SK-N-SH (cell line): Measurements from ENCODE around the gene PACSIN3. TPM values are rescaled to one million over a fixed set of nuclear protein-coding genes. Genes with fewer than 3 reads are reported as not detected.

Experiments used
- CTCF ChIA-PET: fragments of 300-600, 350-600 bp; formaldehyde crosslinking; extraction: SDS; loops from one replicate; lab custom pipeline; 2021; lab: Yijun Ruan, JAX
- POLR2A ChIA-PET: fragments of 350-600 bp; sonication (Branson Sonifier 250); formaldehyde crosslinking; extraction: SDS; loops from one replicate; lab custom pipeline; 2020; ENCODE audit warnings: antibody characterized with exemption, inconsistent platforms; lab: Yijun Ruan, JAX
- DNase-seq: peaks from one replicate; pipeline ENCODE4 v3.0.0; 2012
- H2AFZ ChIP-seq: fragments of 200-600 bp; sonication (generic); 2 replicates; pipeline ENCODE4 v1.8.1; 2016; ENCODE audit warnings: antibody characterized with exemption, mild to moderate bottlenecking, low read depth
- H3F3A ChIP-seq: fragments of 200-600 bp; sonication (generic); replicated peaks from 2 replicates; pipeline ENCODE3; 2016; ENCODE audit warnings: antibody characterized with exemption, mild to moderate bottlenecking; ENCODE audit not compliant: insufficient read depth
- H3K27ac ChIP-seq, 2 experiments: fragments of 200-500 bp in 1 of 2; fragments of 200-600 bp in 1 of 2; sonication (Bioruptor generic) in 1 of 2; sonication (generic), shearing (Covaris generic) in 1 of 2; 2 replicates each; pipeline versions ENCODE4 v1.5.1 to v1.6.1; 2014 to 2016; ENCODE audit warnings: low read depth in 2 of 2, inconsistent platforms in 1 of 2, low read length in 1 of 2, mild to moderate bottlenecking in 1 of 2, mixed read lengths in 1 of 2
- H3K27me3 ChIP-seq: fragments of 200-600 bp; sonication (generic), shearing (Covaris generic); 2 replicates; pipeline ENCODE4 v1.6.1; 2016; ENCODE audit warnings: mixed run types; ENCODE audit not compliant: insufficient read depth
- H3K36me3 ChIP-seq, 2 experiments: fragments of 200-500 bp in 1 of 2; fragments of 200-600 bp in 1 of 2; sonication (Bioruptor generic) in 1 of 2; sonication (generic) in 1 of 2; replicated peaks in 1 of 2; 2 replicates each; pipeline versions ENCODE3 to v1.5.1; 2014 to 2016; ENCODE audit warnings: low read length in 1 of 2, mild to moderate bottlenecking in 1 of 2; ENCODE audit not compliant: insufficient read depth in 2 of 2, control insufficient read depth in 1 of 2
- H3K4me1 ChIP-seq, 2 experiments: fragments of 200-500 bp in 1 of 2; fragments of 200-600 bp in 1 of 2; sonication (Bioruptor generic) in 1 of 2; sonication (generic), shearing (Covaris generic) in 1 of 2; 2 replicates each; pipeline versions ENCODE4 v1.5.1 to v1.6.1; 2014 to 2016; ENCODE audit warnings: low read depth in 1 of 2, low read length in 1 of 2, mixed run types in 1 of 2; ENCODE audit not compliant: insufficient read depth in 2 of 2, control insufficient read depth in 1 of 2
- H3K4me2 ChIP-seq: fragments of 200-600 bp; sonication (generic), shearing (Covaris generic); 2 replicates; pipeline ENCODE4 v1.6.1; 2017; ENCODE audit warnings: mixed run types
- H3K4me3 ChIP-seq, 2 experiments: fragments of 200-500 bp in 1 of 2; fragments of 200-600 bp in 1 of 2; sonication (Bioruptor generic) in 1 of 2; sonication (generic), shearing (Covaris generic) in 1 of 2; 2 replicates each; pipeline versions ENCODE4 v1.5.1 to v1.8.1; 2014 to 2016; ENCODE audit warnings: low read depth in 2 of 2, inconsistent platforms in 1 of 2, low read length in 1 of 2, mild to moderate bottlenecking in 1 of 2, mixed read lengths in 1 of 2, moderate library complexity in 1 of 2
- H3K79me2 ChIP-seq: fragments of 200-600 bp; sonication (generic); 2 replicates; pipeline ENCODE4 v1.8.1; 2017; ENCODE audit warnings: mild to moderate bottlenecking; ENCODE audit not compliant: insufficient read depth
- H3K9ac ChIP-seq: fragments of 200-600 bp; sonication (generic); 2 replicates; pipeline ENCODE4 v1.6.1; 2017; ENCODE audit warnings: mixed run types
- H3K9me2 ChIP-seq: fragments of 200-600 bp; sonication (generic); 2 replicates; pipeline ENCODE4 v1.6.1; 2017; ENCODE audit warnings: mixed run types
- H3K9me3 ChIP-seq: fragments of 200-600 bp; sonication (generic); 2 replicates; pipeline ENCODE4 v1.6.1; 2017; ENCODE audit warnings: mixed run types, mild to moderate bottlenecking, moderate library complexity
- H4K20me1 ChIP-seq: fragments of 200-600 bp; sonication (generic); 2 replicates; pipeline ENCODE4 v1.6.1; 2017; ENCODE audit warnings: mild to moderate bottlenecking, mixed run types; ENCODE audit not compliant: insufficient read depth
- CHD2 ChIP-seq: fragments of 150-350 bp; IDR thresholded peaks from 2 replicates; pipeline ENCODE4 v1.6.1; 2018; ENCODE audit warnings: low read length; ENCODE audit not compliant: partially characterized antibody
- ELF1 ChIP-seq: IDR thresholded peaks from 2 replicates; pipeline ENCODE4 v1.4.0; 2012
- EZH2phosphoT487 ChIP-seq: fragments of 200-600 bp; sonication (generic); IDR thresholded peaks from 2 replicates; pipeline ENCODE4 v1.6.1; 2017; ENCODE audit warnings: low read depth, mixed run types, mild to moderate bottlenecking, antibody characterized with exemption, moderate library complexity, borderline replicate concordance
- FOXM1 ChIP-seq: IDR thresholded peaks from 2 replicates; pipeline ENCODE4 v1.4.0; 2012; ENCODE audit warnings: low read depth, mild to moderate bottlenecking
- GABPA ChIP-seq: IDR thresholded peaks from 2 replicates; pipeline ENCODE4 v1.4.0; 2012; ENCODE audit warnings: low read depth, mild to moderate bottlenecking
- IRF3 ChIP-seq: fragments of 150-350 bp; IDR thresholded peaks from 2 replicates; pipeline ENCODE4 v1.6.1; 2016; ENCODE audit warnings: mild to moderate bottlenecking, low read depth, low read length
- JUND ChIP-seq: IDR thresholded peaks from 2 replicates; pipeline ENCODE4 v1.4.0; 2012
- NRF1 ChIP-seq: IDR thresholded peaks from 2 replicates; pipeline ENCODE4 v1.6.1; 2012; ENCODE audit warnings: low read depth, mild to moderate bottlenecking, low read length
- POLR2AphosphoS5 ChIP-seq: IDR thresholded peaks from 2 replicates; pipeline ENCODE4 v1.6.1; 2012; ENCODE audit warnings: low read depth, low read length
- RXRA ChIP-seq: IDR thresholded peaks from 2 replicates; pipeline ENCODE4 v1.4.0; 2012; ENCODE audit warnings: low read depth, mild to moderate bottlenecking, borderline replicate concordance
- SIN3A ChIP-seq: IDR thresholded peaks from 2 replicates; pipeline ENCODE4 v1.6.1; 2012; ENCODE audit warnings: low read depth, mild to moderate bottlenecking, low read length, moderate library complexity, borderline replicate concordance
- SMC3 ChIP-seq: IDR thresholded peaks from 2 replicates; pipeline ENCODE4 v1.6.1; 2012; ENCODE audit warnings: low read depth, low read length, improper control_type of control experiment
- YY1 ChIP-seq: IDR thresholded peaks from 2 replicates; pipeline ENCODE4 v1.4.0; 2012; ENCODE audit warnings: low read depth, mild to moderate bottlenecking
- WGBS: methylation state at CpG from one replicate; pipeline ENCODE4 v1.1.6; 2017; ENCODE audit warnings: low lambda C conversion rate; 5-methylcytosine and 5-hydroxymethylcytosine counted together
- polyA plus RNA-seq, 3 experiments: library from polyadenylated mRNA; depleted of rRNA; stranded (reverse); fragments of >200 nt; gene quantifications; 2 replicates each; pipeline ENCODE4 v1.2.3, GENCODE V29; 2012
- TF ChIP-seq, protein P1 (sequence below): fragments of 150-350 bp; IDR thresholded peaks from 2 replicates; pipeline ENCODE4 v1.6.1; 2017; ENCODE audit warnings: antibody characterized with exemption, low read length, low read depth, borderline replicate concordance
- TF ChIP-seq, protein P2 (sequence below): IDR thresholded peaks from 2 replicates; pipeline ENCODE4 v1.6.1; 2012; ENCODE audit warnings: mild to moderate bottlenecking, low read depth, low read length, moderate library complexity

PACSIN3 gene
- polyA plus RNA-seq, 1 of the 3 experiments (the other 2 are of a cell fraction), result 31.1 TPM

GRCh38 chr11:47148270-47148669, 38.0 kb downstream of the PACSIN3 start (continued):
- no peak for TF ChIP-seq JUND
- no peak for TF ChIP-seq ELF1
- TF ChIP-seq NRF1, result no peak

DNA sequence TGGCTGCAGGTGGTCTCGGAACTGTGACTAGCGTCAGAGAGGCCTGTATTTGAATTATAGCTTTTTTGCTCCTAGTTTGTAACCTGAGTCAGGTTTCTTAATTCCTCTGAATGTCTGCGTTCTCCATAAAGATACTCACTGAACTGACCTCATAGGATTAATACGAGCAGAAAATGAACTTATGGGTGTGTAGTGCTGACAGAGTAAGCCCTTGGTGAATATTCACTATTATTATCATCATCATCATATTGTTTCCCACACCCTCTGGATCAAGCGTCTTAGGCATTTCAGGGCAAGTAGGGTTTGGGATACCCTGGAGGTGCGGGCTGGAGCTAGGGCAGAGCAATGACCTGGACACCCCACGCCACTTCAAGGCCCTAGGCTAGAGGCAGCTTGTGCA, 38.6 kb downstream of the PACSIN3 start:
- Histone ChIP-seq H2AFZ (no peak overlapping the region), H3K36me3 (peaks cover 0 to 6% of the 10 kb centered on the region in 2 experiments), H4K20me1 (no peaks in the 10 kb centered on the region), H3K27me3 (no peaks in the 10 kb centered on the region), H3K9ac (no peak overlapping the region), H3K9me3 (no peaks in the 10 kb centered on the region), H3F3A (peaks cover 11% of the 10 kb centered on the region), H3K4me2 (no peak overlapping the region), H3K4me1 (peaks cover 5 to 26% of the 10 kb centered on the region in 2 experiments; a peak in 2 of 4 replicates), H3K79me2 (no peaks in the 10 kb centered on the region), H3K9me2 (no peaks in the 10 kb centered on the region), H3K27ac (no peak overlapping the region), H3K4me3 (no peak overlapping the region)
- no peak for DNase-seq
- WGBS, result over 99% methylated on average over 7 of the region's 7 CpGs
- CTCF ChIA-PET, result interaction anchor here (0.9 to 1.6 kb wide), 5 partner anchors 13 to 228 kb away, joined by 3 to 8 read pairs (median 4); partner anchors contain the start of gene CSTPP1
- TF ChIP-seq RXRA (no peak), NRF1 (no peak), SMC3 (no peak), EZH2phosphoT487 (no peak), IRF3 (no peak)
- TF ChIP-seq, protein P1, sequence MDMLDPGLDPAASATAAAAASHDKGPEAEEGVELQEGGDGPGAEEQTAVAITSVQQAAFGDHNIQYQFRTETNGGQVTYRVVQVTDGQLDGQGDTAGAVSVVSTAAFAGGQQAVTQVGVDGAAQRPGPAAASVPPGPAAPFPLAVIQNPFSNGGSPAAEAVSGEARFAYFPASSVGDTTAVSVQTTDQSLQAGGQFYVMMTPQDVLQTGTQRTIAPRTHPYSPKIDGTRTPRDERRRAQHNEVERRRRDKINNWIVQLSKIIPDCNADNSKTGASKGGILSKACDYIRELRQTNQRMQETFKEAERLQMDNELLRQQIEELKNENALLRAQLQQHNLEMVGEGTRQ, result no peak
- POLR2A ChIA-PET, result no interaction called here

GRCh38 chr11:47147250-47147649, 39.0 kb downstream of the PACSIN3 start:
- CTCF ChIA-PET, result interaction anchor here (0.9 to 1.9 kb wide), 8 partner anchors 14 to 256 kb away, joined by 3 to 8 read pairs (median 4); partner anchors contain the start of gene CSTPP1
- no peak overlapping the region for H2AFZ ChIP-seq
- no peak overlapping the region for H3K4me3 ChIP-seq
- WGBS, result 86% methylated on average over 2 of the region's 2 CpGs
- POLR2A ChIA-PET, result no interaction called here
- H3K4me1 ChIP-seq, result peaks cover 2 to 29% of the 10 kb centered on the region in 2 experiments; a peak in 1 of 4 replicates
- TF ChIP-seq YY1 (no peak), SIN3A (no peak), SMC3 (no peak), FOXM1 (no peak), POLR2AphosphoS5 (no peak), CHD2 (no peak), GABPA (no peak), ELF1 (no peak), RXRA (no peak)
- TF ChIP-seq, protein P2, sequence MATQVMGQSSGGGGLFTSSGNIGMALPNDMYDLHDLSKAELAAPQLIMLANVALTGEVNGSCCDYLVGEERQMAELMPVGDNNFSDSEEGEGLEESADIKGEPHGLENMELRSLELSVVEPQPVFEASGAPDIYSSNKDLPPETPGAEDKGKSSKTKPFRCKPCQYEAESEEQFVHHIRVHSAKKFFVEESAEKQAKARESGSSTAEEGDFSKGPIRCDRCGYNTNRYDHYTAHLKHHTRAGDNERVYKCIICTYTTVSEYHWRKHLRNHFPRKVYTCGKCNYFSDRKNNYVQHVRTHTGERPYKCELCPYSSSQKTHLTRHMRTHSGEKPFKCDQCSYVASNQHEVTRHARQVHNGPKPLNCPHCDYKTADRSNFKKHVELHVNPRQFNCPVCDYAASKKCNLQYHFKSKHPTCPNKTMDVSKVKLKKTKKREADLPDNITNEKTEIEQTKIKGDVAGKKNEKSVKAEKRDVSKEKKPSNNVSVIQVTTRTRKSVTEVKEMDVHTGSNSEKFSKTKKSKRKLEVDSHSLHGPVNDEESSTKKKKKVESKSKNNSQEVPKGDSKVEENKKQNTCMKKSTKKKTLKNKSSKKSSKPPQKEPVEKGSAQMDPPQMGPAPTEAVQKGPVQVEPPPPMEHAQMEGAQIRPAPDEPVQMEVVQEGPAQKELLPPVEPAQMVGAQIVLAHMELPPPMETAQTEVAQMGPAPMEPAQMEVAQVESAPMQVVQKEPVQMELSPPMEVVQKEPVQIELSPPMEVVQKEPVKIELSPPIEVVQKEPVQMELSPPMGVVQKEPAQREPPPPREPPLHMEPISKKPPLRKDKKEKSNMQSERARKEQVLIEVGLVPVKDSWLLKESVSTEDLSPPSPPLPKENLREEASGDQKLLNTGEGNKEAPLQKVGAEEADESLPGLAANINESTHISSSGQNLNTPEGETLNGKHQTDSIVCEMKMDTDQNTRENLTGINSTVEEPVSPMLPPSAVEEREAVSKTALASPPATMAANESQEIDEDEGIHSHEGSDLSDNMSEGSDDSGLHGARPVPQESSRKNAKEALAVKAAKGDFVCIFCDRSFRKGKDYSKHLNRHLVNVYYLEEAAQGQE, result no peak
- TF ChIP-seq, protein P1, result no peak
- no peaks in the 10 kb centered on the region for H3K27me3 ChIP-seq
- no peak overlapping the region for H3K27ac ChIP-seq
- peaks cover 11% of the 10 kb centered on the region for H3F3A ChIP-seq
- no peaks in the 10 kb centered on the region for H3K9me3 ChIP-seq
- H3K9me2 ChIP-seq, result no peaks in the 10 kb centered on the region
- H3K36me3 ChIP-seq, result peaks cover 0 to 6% of the 10 kb centered on the region in 2 experiments
- H4K20me1 ChIP-seq, result no peaks in the 10 kb centered on the region
- no peak overlapping the region for H3K4me2 ChIP-seq
- H3K9ac ChIP-seq, result no peak overlapping the region
- no peak for DNase-seq
- H3K79me2 ChIP-seq, result no peaks in the 10 kb centered on the region
